ENCODE data around the gene URI1.
"Not testable (repeated sequence)": the region's sequence is repeated elsewhere in the genome, so short reads cannot be mapped to it uniquely, and the experiment has no call there.

The URI1 gene

DNA sequence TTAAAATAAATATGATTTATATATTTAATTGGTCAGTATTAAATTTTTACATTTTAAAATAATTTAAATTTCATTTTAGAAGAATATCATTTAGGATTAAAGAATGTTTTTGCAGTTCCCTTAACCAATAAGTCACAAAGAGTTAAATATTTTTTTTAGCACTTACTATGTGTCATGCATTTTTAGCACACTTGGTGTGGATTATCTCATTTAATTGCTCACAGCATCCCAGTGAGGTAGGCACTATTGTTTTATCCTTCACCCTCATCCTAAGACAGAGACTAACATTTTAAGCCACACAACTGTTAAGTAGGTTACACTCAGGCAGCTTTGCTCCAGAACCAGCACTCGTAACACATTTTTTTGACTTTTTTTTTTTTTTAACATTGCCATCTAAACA lies 78.2 kb downstream of the URI1 start:
- no peak for DNase-seq (ENCODE audit: low read depth in 1 of 2, low spot score in 1 of 2)

DNA sequence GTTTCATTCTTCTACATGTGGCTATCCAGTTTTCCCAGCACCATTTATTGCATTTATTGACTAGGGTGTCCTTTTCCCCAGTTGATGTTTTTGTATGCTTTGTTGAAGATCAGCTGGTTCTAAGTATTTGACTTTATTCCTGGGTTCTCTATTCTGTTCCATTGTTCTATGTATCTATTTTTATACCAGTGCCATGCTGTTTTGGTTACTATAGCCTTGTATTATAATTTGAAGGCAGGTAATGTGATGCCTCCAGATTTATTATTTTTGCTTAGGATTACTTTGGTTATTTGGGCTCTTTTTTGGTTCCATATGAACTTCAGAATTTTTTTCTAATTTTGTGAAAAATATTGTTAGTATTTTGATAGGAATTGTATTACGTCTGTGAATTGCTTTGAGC lies 80.6 kb downstream of the URI1 start:
- no peak for DNase-seq (ENCODE audit: low read depth in 1 of 2, low spot score in 1 of 2)

DNA sequence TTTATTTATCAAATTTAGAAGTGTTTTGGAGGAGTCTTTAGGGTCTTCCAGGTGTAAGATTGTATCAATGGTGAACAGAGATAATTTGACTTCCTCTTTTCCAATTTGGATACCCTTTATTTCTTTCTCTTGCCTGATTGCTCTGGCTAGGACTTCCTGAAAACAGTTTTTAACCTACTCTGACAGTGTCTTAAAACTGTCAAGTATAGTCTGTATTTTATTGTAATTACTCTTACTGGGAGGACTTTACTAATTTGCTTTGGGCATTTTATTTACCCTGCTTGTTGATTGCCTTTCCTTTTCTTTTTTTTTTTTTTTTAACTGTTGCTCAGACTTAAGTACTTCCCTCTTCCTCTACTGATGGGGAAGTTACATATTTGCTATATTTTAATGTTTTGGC lies 81.3 kb downstream of the URI1 start:
- no peak for DNase-seq (ENCODE audit: low read depth in 1 of 2, low spot score in 1 of 2)

DNA sequence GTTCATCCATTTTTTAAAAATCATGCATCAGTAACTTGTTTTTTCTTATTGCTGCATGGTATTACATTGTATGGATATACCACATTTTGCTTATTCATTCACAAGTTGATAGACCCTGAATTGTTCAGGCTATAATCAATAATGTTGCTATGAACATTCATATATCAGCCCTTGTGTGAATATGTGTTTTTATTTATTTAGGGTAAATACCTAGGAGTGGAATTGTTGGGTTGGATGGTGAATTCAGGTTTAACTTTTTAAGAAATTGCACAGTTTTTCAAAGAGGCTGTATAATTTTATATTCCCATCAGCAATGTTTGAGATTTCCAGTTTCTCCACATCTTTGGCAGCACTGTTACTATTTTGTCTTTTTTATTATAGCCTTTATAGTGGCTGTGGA lies 82.1 kb downstream of the URI1 start:
- DNase-seq (ENCODE audit: low read depth in 1 of 2, low spot score in 1 of 2) = no peak

DNA sequence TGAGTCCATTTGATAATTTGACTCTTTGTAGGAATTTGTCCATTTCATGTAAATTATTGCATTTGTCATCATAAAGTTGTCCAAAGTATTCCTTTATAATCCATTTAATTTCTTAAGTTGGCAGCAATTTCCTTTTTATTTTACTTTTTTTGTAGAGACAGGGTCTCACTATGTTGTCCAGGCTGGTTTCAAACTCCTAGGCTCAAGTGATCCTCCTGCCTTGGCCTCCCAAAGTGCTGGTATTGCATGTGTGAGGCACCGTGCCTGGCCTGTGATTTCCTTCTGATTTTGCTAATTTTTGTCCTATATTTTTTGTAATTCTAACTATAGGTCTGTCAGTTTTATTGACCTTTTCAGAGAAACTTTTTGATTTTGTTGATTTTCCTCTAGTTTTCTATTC lies 84.9 kb downstream of the URI1 start:
- DNase-seq (ENCODE audit: low read depth in 1 of 2, low spot score in 1 of 2) = no peak

DNA sequence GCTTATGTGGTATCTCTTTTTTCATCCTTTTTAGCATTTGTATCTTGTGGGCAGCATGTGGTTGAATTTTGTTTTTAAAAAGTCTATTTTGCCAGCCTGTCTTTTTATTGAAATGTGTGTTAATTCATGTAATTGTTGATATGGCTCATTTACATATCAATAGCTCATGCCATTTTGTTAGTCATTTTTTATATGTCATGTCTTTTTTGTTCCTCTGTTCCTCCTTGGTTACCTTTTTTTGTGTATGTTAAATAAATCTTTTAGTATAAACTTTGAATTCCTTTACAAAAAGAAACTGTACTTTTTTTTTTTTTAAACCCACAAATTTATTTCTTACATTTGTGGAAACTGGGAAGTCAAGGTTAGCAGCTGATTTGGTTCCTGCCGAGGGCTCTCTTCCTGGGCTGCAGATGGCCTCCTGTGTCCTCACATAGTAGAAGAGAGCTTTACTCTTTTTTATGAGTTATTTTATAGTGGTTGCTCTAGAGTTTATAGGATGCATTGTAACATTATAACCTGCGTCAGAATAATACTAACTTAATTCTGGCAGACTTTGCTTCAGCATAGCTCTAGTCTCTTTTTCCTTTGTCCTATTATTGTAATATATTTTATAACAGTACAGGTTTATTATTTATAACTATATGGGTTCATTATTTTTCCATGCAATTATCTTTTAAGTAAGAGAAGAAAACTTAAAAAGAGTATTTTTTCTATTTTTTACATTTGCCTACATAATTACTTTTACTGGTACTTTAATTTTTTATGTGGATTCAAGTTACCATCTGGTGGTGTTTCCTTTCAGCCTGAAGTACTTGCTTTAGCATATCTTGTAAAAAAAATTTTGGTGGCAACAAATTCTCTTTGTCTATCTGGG lies 86.3 kb downstream of the URI1 start:
- no peak for DNase-seq (ENCODE audit: low read depth in 1 of 2, low spot score in 1 of 2)

DNA sequence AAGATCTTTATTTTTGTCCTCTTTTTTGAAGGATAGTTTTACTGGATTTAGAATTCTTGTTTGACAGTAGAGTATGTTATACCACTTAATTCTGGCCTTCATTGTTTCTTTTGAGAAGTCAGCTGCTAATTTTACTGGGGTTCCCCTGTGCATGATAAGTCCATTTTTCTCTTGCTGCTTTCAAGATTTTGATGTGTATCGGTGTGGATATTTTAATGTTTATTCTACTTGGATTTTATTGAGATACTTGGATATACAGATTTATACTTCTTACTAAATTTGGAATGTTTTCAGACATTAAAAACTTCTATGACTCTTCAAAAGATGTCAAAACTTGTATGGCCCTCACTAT lies 86.9 kb downstream of the URI1 start:
- no peak for DNase-seq (ENCODE audit: low read depth in 1 of 2, low spot score in 1 of 2)

DNA sequence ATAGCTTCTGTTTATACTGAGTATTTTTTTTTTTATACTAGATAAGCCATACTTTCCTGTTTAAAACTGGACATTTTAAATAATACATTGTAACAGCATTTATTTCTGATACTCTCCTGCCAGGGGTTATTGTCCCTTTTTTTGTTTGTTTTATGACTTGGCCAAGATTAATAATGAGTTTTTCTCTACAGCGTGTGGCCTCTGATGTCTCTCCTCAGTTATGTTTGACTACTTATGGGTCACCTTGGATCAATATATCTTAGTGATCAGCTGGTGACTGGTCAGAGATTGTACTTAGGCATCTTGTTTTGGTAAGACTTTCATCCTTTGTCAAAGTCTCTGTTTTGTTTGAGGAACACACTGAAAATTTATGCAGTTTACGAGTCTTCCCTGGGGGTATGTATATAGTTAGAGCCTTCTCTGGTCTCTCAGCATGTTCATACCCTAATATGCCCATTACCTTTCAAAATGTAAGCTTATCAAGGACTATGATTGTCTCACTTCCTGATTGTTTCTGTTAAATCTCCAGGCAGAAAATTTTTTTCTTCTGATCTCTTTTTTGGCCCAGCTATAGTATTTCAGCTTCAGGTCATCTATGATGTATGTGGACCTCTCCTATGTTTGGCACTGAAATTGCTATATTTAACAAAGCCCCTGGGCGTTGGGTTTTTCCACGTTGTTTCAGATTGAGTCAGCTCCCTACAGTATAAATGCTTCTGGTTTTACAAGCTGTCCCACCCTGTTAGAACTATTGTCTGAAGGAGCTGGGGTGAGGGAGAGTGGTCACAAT lies 87.9 kb downstream of the URI1 start:
- no peak for DNase-seq (ENCODE audit: low read depth in 1 of 2, low spot score in 1 of 2)

DNA sequence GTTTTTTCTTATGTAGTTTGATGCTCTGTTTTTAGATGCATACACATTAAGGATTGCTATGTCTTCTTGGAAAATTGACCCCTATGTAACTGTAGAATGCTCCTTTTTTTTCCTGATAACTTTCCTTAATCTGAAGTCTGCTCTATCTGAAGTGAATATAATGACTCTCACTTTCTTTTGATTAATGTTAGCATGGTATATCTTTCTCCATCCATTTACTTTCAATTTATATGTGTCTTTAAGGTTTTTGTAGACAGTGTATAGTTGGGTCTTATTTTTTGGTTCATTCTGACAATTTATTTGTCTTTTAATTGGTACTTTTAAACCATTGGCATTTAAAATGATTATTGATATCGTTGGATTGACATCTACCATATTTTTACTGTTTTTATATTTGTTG lies 92.3 kb downstream of the URI1 start:
- no peak for DNase-seq (ENCODE audit: low read depth in 1 of 2, low spot score in 1 of 2)

DNA sequence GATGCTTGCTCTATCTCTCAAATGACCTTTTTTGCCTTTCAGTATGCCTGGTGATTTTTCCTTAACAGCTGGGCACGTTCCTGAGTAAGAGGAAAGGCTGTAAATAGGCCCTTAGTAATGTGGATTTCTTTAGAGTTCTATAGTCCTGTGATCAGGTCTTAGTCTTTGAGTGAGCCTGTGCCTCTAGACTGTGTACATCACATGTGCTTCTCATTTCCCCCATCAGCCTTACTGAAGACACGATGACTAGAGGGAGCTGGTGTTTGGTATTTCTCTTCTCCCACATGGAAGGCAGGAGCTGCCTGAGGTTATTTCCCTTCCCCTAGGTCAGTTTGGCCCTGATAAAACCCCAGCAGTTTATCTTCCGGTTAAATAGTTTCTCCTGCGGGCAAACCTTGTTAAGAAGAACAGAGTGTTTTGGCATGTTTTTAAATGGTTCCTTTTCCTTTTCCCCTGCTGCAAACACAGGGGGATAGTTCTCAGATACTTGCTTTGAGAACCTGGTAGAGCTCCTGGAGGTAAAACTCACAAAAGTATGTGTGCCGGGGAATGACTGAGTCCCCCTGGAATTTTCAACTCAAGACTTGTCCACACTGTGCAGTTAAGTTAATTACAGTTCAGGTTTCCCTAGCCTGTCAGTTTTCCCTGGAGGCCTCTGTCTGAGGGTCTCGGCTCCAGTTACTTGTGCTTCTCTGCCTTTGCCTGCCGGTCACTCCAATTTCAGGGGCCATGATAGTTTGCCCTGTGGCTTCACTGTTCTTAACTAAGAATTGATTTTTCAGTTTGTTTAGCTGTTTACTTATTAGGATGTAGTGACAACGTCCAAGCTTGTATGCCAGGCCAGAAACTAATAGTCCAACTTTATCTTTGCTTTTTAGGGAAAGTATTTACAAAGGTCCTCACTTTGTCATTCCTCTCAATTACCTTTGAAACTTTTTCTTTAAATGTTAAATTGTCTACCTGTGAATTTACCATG lies 94.4 kb downstream of the URI1 start:
- no peak for DNase-seq (ENCODE audit: low read depth in 1 of 2, low spot score in 1 of 2)

DNA sequence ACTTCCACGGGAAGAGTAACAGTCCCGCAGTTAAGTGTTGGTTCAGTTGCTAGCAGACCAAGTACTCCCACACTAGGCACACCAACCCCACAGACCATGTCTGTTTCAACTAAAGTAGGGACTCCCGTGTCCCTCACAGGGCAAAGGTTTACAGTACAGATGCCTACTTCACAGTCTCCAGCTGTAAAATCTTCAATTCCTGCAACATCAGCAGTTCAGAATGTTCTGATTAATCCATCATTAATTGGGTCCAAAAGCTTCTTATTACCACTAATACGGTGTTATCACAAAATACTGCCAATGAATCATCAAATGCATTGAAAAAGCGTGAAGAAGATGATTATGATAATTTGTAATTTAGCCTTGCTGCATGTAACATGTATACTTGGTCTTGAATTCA lies 95.8 kb downstream of the URI1 start:
- DNase-seq (ENCODE audit: low read depth in 1 of 2, low spot score in 1 of 2) = no peak

DNA sequence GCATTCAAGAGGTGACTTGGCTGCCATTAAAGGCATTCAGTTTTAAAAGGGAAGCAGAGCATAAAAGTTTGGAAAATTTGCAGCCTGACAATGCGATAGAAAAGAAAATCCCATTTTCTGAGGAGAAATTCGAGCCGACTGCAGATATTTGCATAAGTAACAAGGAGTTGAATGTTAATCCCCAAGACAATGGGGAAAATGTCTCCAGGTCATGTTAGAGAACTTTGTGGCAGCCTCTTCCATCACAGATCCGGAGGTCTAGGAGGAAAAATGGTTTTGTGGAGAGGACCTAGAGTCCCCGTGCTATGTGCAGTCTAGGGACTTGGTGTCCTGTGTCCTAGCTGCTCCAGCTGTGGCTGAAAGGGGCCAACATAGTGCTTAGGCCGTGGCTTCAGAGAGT lies 99.9 kb downstream of the URI1 start:
- not testable (repeated sequence) for DNase-seq (ENCODE audit: low read depth in 1 of 2, low spot score in 1 of 2)

DNA sequence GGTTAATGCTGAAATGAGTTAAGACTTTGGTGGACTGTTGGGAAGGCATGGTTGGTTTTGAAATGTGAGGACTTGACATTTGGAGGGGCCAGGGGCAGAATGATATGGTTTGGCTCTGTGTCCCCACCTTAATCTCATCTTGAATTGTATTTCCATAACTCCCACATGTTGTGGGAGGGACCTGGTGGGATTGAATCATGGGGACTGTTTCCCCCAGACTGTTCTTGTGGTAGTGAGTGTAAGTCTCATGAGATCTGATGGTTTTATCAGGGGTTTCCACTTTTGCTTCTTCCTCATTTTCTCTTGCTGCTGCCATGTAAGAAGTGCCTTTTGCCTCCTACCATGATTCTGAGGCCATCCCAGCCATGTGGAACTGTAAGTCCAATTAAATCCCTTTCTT lies 101.0 kb downstream of the URI1 start:
- not testable (repeated sequence) for DNase-seq (ENCODE audit: low read depth in 1 of 2, low spot score in 1 of 2)

DNA sequence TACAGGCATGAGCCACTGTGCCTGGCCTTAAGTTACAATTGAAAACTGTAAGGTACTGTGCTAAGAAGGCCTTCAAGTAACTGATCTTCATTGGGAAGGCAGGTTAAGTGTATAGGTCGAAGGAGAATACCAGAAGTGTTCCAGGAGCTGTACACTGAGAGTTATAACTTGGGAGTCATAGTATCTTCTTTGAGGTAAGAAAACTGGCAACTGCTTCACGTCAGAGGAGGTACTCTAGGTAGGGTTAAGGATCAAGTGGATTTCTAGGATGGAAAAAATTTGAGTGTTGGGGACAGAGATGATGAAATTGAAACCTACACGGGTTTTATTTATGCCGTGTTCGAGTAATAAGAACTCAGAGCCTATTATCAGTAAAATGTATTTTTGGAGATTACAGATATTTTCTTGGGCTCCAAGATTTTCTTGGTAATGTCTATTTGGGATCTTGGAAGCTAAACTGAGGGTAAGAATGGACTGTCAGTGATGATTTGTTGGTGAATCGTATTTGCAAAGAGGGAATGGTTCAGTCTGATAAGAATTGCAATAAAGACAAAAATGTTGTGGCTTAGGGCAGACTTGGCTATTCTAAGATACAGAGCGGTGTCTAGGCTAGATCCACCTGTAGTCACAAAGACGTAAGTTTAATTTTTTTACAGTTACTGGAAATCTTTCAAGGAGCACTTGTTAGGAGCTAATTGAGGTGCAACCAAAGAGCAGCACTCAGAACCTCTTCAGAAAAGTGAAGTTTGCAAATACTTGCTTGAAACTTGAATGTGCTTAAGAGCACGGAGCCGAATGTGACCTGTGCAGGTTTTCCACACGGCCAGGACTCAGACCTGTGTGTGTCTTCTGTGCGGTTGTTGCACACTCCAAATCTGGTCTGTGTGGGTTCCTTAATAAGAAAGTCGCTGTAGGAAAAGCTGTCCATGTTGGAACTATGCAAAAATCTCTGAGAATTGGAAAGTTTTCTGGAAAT lies 102.5 kb downstream of the URI1 start:
- DNase-seq (ENCODE audit: low read depth in 1 of 2, low spot score in 1 of 2) = no peak

DNA sequence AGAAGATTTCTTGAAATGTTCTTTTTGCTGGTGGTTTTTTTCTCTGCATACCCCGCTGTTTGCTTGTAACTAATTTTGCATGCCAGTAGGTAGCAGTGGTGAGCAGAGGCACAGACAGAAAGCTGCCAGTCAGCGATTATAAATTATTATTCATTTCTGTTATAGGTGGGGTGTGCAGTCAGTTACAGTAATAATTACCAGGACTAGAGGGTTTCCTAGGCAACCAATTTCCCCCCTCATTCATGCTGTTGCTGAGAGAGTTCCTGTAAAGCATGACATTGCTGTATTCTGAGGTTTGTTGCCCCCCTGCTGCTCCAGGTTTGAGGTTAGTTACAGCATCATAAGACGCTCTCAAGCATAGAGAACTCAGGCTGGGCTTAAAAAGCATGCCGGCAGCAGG lies 104.5 kb downstream of the URI1 start:
- no peak for DNase-seq (ENCODE audit: low read depth in 1 of 2, low spot score in 1 of 2)

DNA sequence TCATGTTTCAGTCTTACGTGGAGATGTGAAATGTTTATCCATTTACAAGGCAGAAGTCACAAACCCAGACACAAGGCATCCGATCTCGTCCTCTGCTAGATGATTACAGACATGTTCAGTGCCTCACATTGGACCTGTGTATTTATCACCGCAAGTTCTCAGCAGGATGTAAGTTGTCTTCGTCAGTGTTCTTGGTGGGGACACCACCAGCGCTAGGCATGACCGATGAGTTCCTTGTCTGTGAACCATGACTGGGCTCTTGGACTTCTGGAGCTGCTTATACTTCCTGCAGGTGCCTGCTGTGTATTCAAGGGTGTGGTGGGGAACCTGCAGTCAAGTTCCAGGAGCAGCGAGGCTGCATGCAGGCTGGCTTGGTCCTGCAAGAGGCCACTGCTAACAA lies 105.4 kb downstream of the URI1 start:
- DNase-seq (ENCODE audit: low read depth in 1 of 2, low spot score in 1 of 2) = no peak

DNA sequence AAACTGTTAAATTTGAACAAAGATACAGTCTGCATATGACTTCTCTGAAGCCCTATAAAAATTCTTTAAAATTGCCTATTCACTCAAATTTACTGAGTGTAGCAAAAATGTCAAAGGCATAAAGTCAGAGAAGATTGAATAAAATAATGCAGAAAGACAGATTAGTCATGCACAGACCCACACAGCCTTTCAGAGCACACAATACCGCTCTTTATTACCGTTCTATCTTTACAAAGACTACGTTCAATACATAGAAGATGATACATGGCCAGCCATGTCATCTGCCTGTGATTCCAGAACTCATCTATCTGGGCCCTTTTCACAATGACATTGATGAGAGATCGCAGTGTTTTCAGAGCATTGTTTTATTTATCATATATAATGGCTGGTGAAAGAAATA lies 107.2 kb downstream of the URI1 start:
- no peak for DNase-seq (ENCODE audit: low read depth in 1 of 2, low spot score in 1 of 2)

DNA sequence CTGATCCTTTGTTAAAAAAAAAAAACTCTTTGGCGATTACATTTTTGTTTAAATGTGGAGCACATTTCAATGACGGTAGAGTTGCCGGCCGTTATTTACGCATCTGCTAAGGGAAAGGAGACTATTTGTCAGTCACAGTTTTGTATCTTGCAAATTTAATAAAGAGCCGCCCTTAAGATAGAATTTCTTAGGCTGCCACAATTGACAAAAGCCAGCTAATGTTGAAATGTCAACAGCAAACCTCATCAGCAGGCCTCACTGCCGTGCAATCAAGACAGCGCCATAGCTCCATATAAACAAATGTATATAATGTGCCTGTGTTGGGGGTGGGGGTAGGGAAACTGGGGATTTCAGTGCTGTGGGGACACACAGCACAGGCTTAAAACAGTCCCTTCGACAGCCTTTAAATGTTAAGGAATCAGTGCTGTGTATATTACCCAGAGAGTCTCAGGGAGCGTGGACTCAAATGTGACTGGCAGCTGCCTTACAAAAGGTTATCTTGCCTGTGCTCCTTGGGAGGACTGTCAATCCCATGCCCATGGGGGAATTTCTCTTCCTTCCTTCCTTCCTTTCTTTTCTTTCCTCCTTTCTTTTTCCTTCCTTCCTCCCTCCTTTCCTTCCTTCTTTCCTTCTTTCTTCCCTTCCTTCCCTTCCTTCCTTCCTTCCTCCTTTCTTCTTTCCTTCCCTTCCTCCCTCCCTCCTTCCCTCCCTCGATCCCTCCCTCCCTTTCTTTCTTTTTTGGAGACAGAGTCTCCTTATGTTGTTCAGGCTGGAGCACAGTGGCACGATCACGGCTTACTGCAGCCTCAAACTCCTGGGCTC lies 108.0 kb downstream of the URI1 start:
- DNase-seq (ENCODE audit: low read depth in 1 of 2, low spot score in 1 of 2) = no peak

Measured in stimulated activated CD4-positive, alpha-beta T cell treated with anti-CD3 and anti-CD28 coated beads, Interleukin-15, amount 100 ng/mL, for 1 hour (primary cell).